Renal cortical epithelial cell (primary cell): ENCODE results near the gene EFCAB7. TPM values are rescaled to one million over a fixed set of nuclear protein-coding genes. Genes with fewer than 3 reads are reported as not detected.

ENCODE experiments used
- DNase-seq: peaks from one replicate; pipeline ENCODE4 v3.0.0-alpha.2; 2011; ENCODE audit warnings: low read depth
- total RNA-seq: library from RNA; depleted of rRNA; stranded (reverse); fragments of >200 nt; gene quantifications from 2 replicates; pipeline ENCODE4 v1.2.3, GENCODE V29; 2014

EFCAB7 gene
- total RNA-seq = 8.5 and 15.1 TPM in 2 replicates

GRCh38 chr1:63522891-63523728 lies at the start of gene EFCAB7, which contains the start of gene ITGB3BP:
EFCAB7 (plus strand) TSS chr1:63523525; CDS start chr1:63525573, 2,048 bp downstream.
ITGB3BP (minus strand) TSS chr1:63523225; CDS start chr1:63523133, 92 bp downstream.
- peak; percentile 93 for DNase-seq

- no peak for DNase-seq
Measured at GRCh38 chr1:63475761-63476160, 47.6 kb upstream of the EFCAB7 start.

DNA sequence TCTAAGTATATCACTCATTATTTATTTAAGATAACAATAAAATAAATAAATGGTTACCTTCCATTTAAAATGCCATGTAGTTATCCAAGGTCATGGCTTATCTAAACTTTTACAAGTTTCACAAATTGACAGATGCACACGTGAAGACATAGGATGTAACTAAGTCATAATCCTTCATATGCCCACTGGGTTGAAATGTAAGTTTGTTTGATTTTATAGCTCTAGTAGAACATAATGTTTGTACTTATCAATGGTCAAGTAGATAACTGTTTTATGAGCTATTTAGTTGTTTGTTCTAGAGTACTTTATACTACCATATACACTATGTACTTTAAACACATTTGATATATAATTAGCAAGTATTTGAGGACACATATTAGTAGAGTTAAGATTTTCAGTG lies 43.3 kb upstream of the EFCAB7 start:
- no peak for DNase-seq

DNA sequence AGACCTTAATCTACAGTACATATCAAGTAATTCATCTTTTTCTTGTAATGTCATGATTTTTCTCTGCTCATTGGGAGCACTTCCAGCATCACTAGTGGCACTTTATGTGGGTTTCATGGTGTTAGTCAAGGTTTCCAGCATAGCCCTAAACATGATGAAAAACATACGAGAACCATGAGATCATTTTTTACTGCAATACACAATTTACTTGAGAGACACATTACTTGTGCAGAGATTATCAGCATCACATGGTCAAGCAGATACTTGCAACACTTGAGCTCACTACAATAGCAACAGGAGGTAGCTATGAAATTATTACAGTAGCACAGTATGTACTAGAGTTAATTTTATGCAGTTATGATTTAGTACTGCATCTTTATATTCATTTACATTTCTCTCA lies 36.7 kb upstream of the EFCAB7 start:
- no peak for DNase-seq

DNA sequence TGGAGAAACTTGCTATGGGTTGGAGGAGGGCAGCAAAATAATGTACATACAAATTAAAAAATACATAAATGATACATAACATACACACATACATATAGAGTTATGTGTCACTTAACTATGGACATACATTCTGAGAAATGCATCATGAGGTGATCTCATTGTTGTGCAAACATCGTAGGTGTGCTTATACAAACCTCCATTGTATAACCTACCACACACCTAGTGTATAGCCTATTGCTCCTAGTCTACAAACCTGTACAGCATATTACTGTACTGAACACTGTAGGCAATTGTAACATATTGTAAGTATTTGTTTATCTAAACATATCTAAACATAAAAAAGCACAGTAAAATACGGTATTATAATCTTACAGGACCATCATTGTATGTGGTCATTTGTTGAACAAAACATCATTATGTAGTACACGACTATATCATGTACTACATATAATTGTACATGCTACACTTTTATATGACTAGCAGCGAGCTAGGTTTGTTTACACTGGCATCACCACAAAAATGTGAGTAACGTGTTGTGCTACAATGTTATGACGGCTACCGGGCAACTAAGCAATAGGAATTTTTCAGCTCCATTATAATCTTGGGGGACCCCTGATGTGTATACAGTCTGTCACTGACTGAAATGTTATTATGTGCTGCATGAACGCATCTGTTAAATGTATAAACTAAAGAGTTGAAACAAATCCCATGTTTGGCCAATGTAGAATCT lies 35.8 kb upstream of the EFCAB7 start:
- peak; percentile 19 for DNase-seq

DNA sequence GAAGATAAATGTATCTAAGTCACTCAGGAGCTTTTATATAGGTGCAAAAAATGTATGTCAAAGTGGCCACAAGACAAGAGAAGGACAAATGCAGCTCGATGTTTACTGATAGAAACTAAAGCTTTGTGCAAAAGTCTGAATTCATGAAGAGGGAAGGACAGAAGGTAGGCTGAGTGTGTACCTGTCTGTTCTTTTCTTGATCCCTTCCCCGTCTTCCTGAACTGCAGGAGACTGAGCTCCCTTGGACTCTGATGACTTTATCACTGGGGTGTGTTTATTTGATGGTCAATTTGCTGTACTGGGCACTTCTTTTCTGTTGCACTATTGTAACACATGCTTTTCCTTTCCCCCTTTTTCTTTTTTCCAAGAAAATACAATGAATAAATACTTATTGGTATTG lies 25.7 kb upstream of the EFCAB7 start:
- DNase-seq = no peak

- DNase-seq = no peak
Measured at GRCh38 chr1:63498106-63498505, 25.2 kb upstream of the EFCAB7 start.

DNA sequence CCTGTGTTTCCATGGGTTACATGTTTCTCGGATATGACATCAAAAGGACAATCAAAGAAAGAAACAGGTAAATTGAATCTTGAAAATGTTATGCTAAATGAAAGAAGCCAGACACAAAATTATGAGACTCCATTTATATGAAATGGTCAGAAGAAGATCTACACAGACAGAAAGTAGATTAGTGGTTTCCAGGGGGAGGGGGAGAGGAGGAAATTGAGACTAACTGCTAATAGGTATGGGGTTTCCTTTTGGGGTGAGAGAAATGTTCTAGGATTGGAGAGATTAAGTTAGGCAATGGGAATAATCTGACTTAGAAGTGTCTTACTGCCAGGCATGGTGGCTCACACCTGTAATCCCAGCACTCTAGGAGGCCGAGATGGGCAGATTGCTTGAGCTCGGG lies 22.1 kb upstream of the EFCAB7 start:
- DNase-seq = no peak

GRCh38 chr1:63506782-63507181 lies 16.5 kb upstream of the EFCAB7 start:
- DNase-seq = no peak

GRCh38 chr1:63509718-63510117 lies 13.6 kb upstream of the EFCAB7 start:
- no peak for DNase-seq

GRCh38 chr1:63512584-63512983 lies 10.7 kb upstream of the EFCAB7 start:
- no peak for DNase-seq

DNA sequence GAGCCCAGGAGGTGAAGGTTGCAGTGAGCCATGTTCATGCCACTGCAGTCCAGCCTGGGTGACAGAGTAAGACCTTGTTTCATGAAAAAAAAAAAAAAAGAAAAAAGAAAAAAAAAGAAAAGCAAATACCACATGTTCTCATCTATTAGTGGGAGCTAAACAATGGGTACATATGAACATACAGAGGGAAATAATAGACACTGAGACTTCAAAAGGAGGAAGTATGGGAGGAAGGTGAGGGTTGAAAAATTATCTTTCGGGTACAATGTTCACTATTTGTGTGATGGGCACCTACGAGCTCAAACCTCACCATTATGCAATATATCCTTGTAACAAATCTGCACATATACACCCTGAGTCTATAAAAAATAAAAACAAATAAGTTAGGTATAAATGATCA lies 6.7 kb upstream of the EFCAB7 start:
- no peak for DNase-seq

DNA sequence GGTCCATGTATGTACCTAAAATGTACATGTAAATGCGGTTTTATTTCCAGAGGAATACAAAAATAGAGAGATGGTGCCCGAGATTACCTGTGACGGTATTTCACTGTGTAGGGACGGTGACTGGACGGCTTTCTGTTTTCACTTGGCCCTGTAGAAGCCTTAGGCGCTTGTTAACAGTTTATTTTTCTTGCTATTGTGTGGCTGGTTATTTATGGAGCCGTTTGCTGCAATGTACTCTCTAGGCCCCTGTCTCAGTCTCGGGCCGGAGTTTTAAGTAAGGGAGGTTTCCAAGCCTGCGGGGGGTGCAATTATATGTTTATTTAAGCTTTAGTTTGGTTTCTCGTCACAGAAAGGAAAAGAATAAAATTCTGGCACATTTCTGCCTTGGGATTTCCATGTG lies 413 bp downstream of the EFCAB7 start:
- DNase-seq = no peak

- DNase-seq = no peak
Measured at GRCh38 chr1:63524201-63524600, 876 bp downstream of the EFCAB7 start.

DNA sequence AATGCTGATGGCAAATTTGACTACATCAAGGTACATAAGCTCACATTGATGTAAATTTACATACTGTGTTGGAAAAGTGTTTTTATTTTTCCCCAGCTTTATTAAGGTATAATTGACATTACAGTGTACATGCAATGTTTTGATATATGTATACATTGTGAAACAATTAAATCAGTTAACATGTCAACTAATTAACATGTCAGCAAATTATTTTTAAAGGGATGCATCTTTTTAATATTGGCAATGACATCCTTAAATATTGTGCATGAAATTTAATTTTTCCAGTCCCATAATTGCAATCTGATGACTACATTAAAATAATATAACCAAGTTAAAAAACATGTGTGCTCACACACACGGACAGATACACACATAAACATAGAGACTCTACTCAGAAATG lies 9.4 kb downstream of the EFCAB7 start:
- no peak for DNase-seq

- DNase-seq = no peak
Measured at GRCh38 chr1:63533931-63534330, 10.6 kb downstream of the EFCAB7 start.

- DNase-seq = no peak
Measured at GRCh38 chr1:63534406-63534805, 11.1 kb downstream of the EFCAB7 start.

DNA sequence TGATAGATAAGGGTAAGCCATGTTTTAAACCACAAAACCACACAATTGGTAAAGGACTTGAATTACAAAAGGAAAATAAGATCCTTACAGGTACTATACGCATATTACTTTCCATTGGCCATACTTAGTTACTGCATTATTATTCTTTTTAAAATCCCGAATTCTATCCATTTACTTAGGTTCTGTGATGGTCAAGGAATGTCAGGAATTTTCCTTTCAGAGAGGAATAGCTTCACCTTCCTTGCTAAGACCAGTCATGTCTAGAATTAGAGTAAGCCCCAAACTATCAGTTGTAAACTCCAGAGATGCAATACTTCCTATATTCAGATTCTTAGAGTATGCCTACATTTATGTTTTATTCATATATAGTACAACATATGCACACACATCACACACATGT lies 13.7 kb downstream of the EFCAB7 start:
- DNase-seq = no peak

DNA sequence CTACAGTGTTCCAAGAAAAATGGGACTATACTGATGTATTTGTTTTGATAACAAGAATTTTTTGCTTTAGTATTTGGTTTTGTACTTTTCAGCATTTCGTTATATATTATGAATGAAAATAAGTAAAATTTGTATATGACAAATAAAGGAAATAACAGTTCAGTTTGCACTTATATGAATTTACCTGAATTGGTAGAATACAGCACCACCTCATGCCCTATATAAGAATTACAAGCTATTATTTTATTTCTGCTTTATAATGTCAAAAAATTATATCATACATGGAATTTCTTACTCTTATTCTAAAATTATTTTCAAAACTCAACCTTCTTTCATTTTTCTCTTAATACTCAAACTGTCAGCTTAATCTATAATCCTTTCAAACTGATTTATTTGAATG lies 14.6 kb downstream of the EFCAB7 start:
- DNase-seq = peak; percentile 7

DNA sequence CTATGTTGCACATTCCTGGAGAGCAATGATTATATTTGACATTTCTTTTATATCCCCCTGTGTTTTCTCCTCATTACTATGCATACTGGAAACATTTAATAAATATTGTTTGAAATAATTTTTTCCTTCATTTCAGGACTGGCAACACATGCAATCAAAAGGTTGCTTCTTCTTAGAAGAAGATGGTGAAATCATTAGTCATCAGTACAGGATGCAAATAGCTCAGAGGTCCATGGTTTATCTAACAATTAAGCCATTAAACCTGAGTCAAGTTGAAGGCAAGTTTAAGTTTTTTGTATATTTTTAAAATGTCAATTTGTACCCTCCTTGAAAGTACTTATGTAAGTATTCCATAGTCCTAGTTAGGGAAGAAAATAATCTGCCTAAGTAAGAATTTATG lies 22.5 kb downstream of the EFCAB7 start:
- peak; percentile 49 for DNase-seq

DNA sequence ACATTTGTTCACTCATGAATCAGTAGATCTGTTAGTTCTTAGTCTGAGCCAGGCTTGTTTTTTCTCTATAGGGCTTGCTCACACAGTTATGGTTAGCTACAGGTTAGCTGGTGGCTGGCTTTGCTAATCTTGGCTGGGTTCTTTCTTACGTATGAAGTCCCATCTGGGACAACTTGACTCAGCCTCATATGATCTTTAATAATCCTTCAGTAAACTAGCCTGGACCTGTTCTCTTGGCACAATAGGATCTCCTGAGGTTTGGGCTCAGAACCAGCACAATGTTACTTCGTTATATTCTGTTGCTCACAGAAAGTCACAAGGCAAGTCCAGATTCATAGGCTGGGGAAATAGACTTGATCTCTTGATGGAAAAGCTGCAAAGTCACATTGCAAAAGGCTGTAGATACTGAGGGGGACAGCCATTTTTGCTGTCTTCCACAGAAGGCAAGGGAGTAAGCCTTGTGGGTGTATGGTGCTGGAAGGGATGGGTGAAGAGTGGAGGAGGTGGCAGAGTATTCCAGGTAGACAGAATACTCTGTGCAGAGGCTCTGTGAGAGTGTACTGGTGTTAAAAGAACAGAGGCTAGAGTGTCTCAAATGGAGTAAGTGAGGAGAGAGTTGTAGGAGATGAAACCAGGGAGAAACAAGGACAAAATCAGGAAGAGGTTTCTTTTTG lies 24.4 kb downstream of the EFCAB7 start:
- no peak for DNase-seq

DNA sequence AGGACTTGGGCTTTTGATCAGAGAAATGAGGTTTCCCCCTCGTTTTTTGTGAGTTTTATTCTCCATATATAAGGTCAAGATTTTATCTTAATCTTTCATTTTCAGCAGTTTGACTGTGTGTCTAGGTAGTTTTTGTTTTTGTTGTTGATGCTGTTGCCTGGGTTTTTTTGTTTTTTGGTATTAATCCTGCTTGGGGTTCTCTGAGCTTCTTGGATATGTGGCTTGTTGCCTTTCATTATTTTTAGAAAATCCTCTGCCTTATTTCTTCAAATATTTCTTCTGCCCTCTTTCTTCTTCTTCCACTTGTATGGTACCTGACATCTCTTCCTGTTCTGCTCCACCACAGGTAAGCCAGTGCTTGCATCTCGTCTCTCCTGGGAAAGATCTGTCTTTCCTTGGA lies 25.0 kb downstream of the EFCAB7 start:
- no peak for DNase-seq

DNA sequence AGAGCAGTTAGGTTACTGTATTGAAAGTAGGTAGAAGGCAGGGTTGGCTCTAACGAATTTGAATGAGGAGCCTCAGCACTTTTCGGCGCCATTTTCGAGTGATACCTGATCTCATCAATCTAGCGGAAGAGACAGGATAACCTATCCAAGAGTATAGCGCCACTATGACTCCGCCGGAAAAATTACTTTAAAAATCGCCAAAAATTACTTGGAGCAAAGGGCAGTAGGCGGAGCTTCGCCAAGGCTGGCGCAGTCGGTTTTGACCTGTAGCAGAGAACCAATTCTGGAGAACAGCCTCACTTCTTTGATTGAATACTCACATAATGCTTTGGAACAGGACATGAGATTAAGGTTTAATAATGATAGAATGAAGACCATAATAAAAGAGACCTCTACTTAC lies 25.6 kb downstream of the EFCAB7 start:
- no peak for DNase-seq
